Measurements from ENCODE around the gene NEU3.

Gene NEU3

DNA sequence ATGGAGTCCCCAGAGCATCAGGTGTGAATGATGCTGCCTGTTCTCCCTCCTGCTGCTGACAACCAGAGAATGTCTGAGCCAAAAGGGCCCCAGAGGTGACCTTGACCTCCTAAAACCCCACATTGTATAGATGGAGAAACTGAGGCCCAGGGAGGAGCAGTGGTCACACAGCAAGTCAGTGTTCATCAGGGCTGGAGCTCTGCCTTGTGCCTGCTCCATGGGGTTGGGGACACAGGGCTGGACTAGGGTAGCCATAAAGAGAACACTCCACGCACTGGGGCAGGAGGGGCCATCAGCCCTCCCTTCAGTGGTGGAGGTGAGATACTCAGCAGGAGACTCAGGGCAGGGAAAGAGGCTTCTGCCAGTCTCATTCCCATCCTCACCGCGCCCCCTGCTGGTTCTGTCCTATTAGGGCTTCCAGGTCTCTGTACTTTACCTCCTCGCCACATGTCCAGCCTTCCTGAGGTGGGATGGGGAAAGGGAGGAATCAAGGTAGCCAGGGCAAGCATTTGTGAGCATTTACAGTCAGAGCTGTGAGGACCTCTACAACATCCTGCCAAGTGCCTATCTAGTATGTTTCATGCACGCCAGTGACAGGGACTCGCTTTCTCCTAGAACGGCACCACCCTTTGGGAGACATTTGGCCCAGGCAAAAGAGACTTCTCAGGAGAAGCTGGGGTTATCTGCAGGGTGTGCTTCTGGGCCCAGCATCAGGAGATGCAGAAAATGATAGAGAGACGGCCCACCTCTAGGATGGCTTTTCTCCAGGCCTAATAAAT lies 43.2 kb downstream of the NEU3 start:
- TF ChIP-seq, protein P1, sequence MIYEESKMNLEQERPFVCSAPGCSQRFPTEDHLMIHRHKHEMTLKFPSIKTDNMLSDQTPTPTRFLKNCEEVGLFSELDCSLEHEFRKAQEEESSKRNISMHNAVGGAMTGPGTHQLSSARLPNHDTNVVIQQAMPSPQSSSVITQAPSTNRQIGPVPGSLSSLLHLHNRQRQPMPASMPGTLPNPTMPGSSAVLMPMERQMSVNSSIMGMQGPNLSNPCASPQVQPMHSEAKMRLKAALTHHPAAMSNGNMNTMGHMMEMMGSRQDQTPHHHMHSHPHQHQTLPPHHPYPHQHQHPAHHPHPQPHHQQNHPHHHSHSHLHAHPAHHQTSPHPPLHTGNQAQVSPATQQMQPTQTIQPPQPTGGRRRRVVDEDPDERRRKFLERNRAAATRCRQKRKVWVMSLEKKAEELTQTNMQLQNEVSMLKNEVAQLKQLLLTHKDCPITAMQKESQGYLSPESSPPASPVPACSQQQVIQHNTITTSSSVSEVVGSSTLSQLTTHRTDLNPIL (CRISPR knock-in tag; IDR thresholded peaks at IDR 0.05; ENCODE audit: low read depth) = no peak
- TF ChIP-seq CSDC2 (CRISPR knock-in tag; IDR thresholded peaks at IDR 0.05) (no peak), ESRRG (CRISPR knock-in tag; IDR thresholded peaks at IDR 0.05) (no peak), TCF4 (CRISPR knock-in tag; IDR thresholded peaks at IDR 0.05; ENCODE audit: borderline replicate concordance) (no peak)
- ATAC-seq = peak; percentile 95

DNA sequence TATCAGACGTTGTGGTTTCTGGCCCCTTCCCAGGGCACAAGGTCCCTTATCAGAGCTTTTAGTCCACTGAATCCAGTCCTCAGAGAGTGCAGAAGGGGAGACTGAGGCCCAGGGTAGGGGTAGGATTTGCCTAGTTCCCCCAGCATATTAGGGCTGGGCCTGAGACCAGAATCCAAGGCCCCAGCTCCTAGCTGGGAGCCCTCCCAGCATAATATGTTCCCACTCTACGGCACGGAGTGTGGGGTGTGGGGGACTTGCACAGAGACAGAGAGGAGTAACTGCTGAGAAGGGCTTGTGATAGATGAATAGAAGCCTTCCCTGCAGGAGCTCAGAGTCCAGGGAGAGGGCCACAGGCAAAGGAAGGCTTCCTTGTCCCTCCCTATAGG lies 43.8 kb downstream of the NEU3 start:
- ATAC-seq = no peak
- TF ChIP-seq, protein P2, sequence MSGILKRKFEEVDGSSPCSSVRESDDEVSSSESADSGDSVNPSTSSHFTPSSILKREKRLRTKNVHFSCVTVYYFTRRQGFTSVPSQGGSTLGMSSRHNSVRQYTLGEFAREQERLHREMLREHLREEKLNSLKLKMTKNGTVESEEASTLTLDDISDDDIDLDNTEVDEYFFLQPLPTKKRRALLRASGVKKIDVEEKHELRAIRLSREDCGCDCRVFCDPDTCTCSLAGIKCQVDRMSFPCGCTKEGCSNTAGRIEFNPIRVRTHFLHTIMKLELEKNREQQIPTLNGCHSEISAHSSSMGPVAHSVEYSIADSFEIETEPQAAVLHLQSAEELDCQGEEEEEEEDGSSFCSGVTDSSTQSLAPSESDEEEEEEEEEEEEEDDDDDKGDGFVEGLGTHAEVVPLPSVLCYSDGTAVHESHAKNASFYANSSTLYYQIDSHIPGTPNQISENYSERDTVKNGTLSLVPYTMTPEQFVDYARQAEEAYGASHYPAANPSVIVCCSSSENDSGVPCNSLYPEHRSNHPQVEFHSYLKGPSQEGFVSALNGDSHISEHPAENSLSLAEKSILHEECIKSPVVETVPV (CRISPR knock-in tag; IDR thresholded peaks at IDR 0.05) = no peak
- TF ChIP-seq TOX (CRISPR knock-in tag; IDR thresholded peaks at IDR 0.05; ENCODE audit: borderline replicate concordance) (no peak), ZFP30 (CRISPR knock-in tag; IDR thresholded peaks at IDR 0.05) (no peak), RARB (CRISPR knock-in tag; IDR thresholded peaks at IDR 0.05) (no peak), TCF4 (CRISPR knock-in tag; IDR thresholded peaks at IDR 0.05; ENCODE audit: borderline replicate concordance) (no peak), BACH2 (CRISPR knock-in tag; IDR thresholded peaks at IDR 0.05; ENCODE audit: borderline replicate concordance) (no peak), ZC3H10 (CRISPR knock-in tag; IDR thresholded peaks at IDR 0.05) (no peak)

DNA sequence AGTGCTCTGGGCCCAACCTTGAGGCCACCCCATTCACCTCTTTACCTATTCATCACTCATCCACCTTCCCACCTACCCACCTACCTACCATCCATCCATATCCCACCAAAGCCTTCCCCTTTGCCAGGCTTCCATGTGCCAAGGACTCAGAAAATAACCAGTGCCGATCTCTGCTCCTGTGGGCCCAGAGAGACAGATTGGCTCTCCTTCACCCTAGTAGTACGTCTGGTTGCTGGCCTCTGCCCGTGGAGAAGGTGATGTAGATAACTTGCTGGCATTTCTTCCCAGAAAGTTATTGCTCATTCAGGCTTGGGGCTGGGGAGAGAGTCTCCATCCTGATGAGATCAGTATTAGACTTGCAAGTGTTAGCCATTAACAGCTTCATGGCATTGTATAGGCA lies 45.2 kb downstream of the NEU3 start:
- TF ChIP-seq OSR1 (CRISPR knock-in tag; IDR thresholded peaks at IDR 0.05) (no peak), RARB (CRISPR knock-in tag; IDR thresholded peaks at IDR 0.05) (no peak), ZNF70 (CRISPR knock-in tag; IDR thresholded peaks at IDR 0.05) (no peak), ISL1 (CRISPR knock-in tag; IDR thresholded peaks at IDR 0.05) (no peak), CSDC2 (CRISPR knock-in tag; IDR thresholded peaks at IDR 0.05) (no peak)
- TF ChIP-seq, protein P1 (CRISPR knock-in tag; IDR thresholded peaks at IDR 0.05; ENCODE audit: low read depth) = no peak
- ATAC-seq = no peak

DNA sequence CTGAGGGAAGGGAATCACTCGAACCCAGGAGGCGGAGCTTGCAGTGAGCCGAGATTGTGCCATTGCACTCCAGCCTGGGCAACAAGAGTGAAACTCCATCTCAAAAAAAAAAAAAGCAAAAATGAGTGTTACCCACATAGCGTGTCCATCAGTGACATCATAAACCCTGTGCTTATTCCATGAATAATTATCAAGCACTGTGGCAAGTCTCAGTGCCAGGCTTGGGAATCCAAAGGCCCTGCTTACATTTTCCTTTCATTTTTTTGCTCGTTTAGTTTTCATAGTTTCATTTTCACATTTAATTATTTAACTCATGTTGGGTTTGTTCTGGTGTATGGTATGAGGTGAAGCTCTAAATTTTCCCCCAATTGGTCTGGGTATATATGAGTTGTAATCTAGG lies 46.5 kb downstream of the NEU3 start:
- TF ChIP-seq ZFP30 (CRISPR knock-in tag; IDR thresholded peaks at IDR 0.05) (no peak), ESRRG (CRISPR knock-in tag; IDR thresholded peaks at IDR 0.05) (no peak), ZFP3 (CRISPR knock-in tag; IDR thresholded peaks at IDR 0.05) (no peak), CSDC2 (CRISPR knock-in tag; IDR thresholded peaks at IDR 0.05) (no peak), GLIS3 (CRISPR knock-in tag; IDR thresholded peaks at IDR 0.05) (no peak), BACH2 (CRISPR knock-in tag; IDR thresholded peaks at IDR 0.05; ENCODE audit: borderline replicate concordance) (no peak), OSR1 (CRISPR knock-in tag; IDR thresholded peaks at IDR 0.05) (no peak), TOX (CRISPR knock-in tag; IDR thresholded peaks at IDR 0.05; ENCODE audit: borderline replicate concordance) (no peak), ZNF70 (CRISPR knock-in tag; IDR thresholded peaks at IDR 0.05) (no peak), ZNF8 (CRISPR knock-in tag; IDR thresholded peaks at IDR 0.05) (no peak)
- TF ChIP-seq, protein P3, sequence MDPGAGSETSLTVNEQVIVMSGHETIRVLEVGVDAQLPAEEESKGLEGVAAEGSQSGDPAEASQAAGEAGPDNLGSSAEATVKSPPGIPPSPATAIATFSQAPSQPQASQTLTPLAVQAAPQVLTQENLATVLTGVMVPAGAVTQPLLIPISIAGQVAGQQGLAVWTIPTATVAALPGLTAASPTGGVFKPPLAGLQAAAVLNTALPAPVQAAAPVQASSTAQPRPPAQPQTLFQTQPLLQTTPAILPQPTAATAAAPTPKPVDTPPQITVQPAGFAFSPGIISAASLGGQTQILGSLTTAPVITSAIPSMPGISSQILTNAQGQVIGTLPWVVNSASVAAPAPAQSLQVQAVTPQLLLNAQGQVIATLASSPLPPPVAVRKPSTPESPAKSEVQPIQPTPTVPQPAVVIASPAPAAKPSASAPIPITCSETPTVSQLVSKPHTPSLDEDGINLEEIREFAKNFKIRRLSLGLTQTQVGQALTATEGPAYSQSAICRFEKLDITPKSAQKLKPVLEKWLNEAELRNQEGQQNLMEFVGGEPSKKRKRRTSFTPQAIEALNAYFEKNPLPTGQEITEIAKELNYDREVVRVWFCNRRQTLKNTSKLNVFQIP (CRISPR knock-in tag; IDR thresholded peaks at IDR 0.05; ENCODE audit: borderline replicate concordance, low read depth) = no peak
- TF ChIP-seq, protein P4, sequence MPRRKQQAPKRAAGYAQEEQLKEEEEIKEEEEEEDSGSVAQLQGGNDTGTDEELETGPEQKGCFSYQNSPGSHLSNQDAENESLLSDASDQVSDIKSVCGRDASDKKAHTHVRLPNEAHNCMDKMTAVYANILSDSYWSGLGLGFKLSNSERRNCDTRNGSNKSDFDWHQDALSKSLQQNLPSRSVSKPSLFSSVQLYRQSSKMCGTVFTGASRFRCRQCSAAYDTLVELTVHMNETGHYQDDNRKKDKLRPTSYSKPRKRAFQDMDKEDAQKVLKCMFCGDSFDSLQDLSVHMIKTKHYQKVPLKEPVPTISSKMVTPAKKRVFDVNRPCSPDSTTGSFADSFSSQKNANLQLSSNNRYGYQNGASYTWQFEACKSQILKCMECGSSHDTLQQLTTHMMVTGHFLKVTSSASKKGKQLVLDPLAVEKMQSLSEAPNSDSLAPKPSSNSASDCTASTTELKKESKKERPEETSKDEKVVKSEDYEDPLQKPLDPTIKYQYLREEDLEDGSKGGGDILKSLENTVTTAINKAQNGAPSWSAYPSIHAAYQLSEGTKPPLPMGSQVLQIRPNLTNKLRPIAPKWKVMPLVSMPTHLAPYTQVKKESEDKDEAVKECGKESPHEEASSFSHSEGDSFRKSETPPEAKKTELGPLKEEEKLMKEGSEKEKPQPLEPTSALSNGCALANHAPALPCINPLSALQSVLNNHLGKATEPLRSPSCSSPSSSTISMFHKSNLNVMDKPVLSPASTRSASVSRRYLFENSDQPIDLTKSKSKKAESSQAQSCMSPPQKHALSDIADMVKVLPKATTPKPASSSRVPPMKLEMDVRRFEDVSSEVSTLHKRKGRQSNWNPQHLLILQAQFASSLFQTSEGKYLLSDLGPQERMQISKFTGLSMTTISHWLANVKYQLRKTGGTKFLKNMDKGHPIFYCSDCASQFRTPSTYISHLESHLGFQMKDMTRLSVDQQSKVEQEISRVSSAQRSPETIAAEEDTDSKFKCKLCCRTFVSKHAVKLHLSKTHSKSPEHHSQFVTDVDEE (CRISPR knock-in tag; IDR thresholded peaks at IDR 0.05) = no peak
- TF ChIP-seq, protein P2 (CRISPR knock-in tag; IDR thresholded peaks at IDR 0.05) = no peak
- TF ChIP-seq, protein P1 (CRISPR knock-in tag; IDR thresholded peaks at IDR 0.05; ENCODE audit: low read depth) = no peak

More for the DNA sequence above, 46.5 kb downstream of the NEU3 start:
- ATAC-seq = no peak

Data from SK-N-SH treated with all-trans-retinoic acid at 6 μM for 48 hours (cell line).